Measurements from ENCODE around the gene FADS1.
A peak's percentile ranks its signal among the peaks of the same experiment; 100 is the strongest.

FADS1 gene

GRCh38 chr11:61802605-61803004 lies 14.2 kb downstream of the FADS1 start:
- H3K27me3 ChIP-seq (ENCODE audit: control insufficient read depth, insufficient read depth, low read length), result no peaks in the 10 kb centered on the region
- H3K4me3 ChIP-seq (ENCODE audit: low read depth, low read length), result no peak overlapping the region
- no peak overlapping the region for H3K27ac ChIP-seq (ENCODE audit: low read depth, low read length)
- H3K9ac ChIP-seq (ENCODE audit: low read depth, low read length), result no peak overlapping the region
- H3K36me3 ChIP-seq (ENCODE audit: control insufficient read depth, insufficient read depth, low read length), result peaks cover 93% of the 10 kb centered on the region
- H3K9me3 ChIP-seq (ENCODE audit: control insufficient read depth, insufficient read depth, low read length), result no peaks in the 10 kb centered on the region
- no peaks in the 10 kb centered on the region for H3K4me1 ChIP-seq (ENCODE audit: control insufficient read depth, insufficient read depth, low read length)

GRCh38 chr11:61800331-61801281 lies 16.2 kb downstream of the FADS1 start:
- Histone ChIP-seq H3K4me3 (ENCODE audit: low read depth, low read length) (no peak overlapping the region), H3K36me3 (ENCODE audit: control insufficient read depth, insufficient read depth, low read length) (peaks cover 90% of the 10 kb centered on the region), H3K27me3 (ENCODE audit: control insufficient read depth, insufficient read depth, low read length) (no peaks in the 10 kb centered on the region), H3K9ac (ENCODE audit: low read depth, low read length) (no peak overlapping the region), H3K27ac (ENCODE audit: low read depth, low read length) (peak overlapping the region; percentile 44), H3K4me1 (ENCODE audit: control insufficient read depth, insufficient read depth, low read length) (no peaks in the 10 kb centered on the region), H3K9me3 (ENCODE audit: control insufficient read depth, insufficient read depth, low read length) (no peaks in the 10 kb centered on the region)

GRCh38 chr11:61799665-61800284 lies 17.0 kb downstream of the FADS1 start:
- Histone ChIP-seq H3K4me1 (ENCODE audit: control insufficient read depth, insufficient read depth, low read length) (no peaks in the 10 kb centered on the region), H3K9ac (ENCODE audit: low read depth, low read length) (no peak overlapping the region), H3K4me3 (ENCODE audit: low read depth, low read length) (no peak overlapping the region), H3K27ac (ENCODE audit: low read depth, low read length) (no peak overlapping the region), H3K36me3 (ENCODE audit: control insufficient read depth, insufficient read depth, low read length) (peaks cover 90% of the 10 kb centered on the region), H3K9me3 (ENCODE audit: control insufficient read depth, insufficient read depth, low read length) (no peaks in the 10 kb centered on the region), H3K27me3 (ENCODE audit: control insufficient read depth, insufficient read depth, low read length) (no peaks in the 10 kb centered on the region)

- Histone ChIP-seq H3K36me3 (ENCODE audit: control insufficient read depth, insufficient read depth, low read length) (peaks cover 69% of the 10 kb centered on the region), H3K9ac (ENCODE audit: low read depth, low read length) (no peak overlapping the region), H3K27ac (ENCODE audit: low read depth, low read length) (peak overlapping the region; percentile 2), H3K4me1 (ENCODE audit: control insufficient read depth, insufficient read depth, low read length) (no peaks in the 10 kb centered on the region; the same call in 1 of the 2 replicates), H3K4me3 (ENCODE audit: low read depth, low read length) (no peak overlapping the region), H3K9me3 (ENCODE audit: control insufficient read depth, insufficient read depth, low read length) (no peaks in the 10 kb centered on the region), H3K27me3 (ENCODE audit: control insufficient read depth, insufficient read depth, low read length) (no peaks in the 10 kb centered on the region)
Observed at GRCh38 chr11:61797263-61797944, 19.4 kb downstream of the FADS1 start.

- no peaks in the 10 kb centered on the region for H3K9me3 ChIP-seq (ENCODE audit: control insufficient read depth, insufficient read depth, low read length)
- peaks cover 55% of the 10 kb centered on the region for H3K36me3 ChIP-seq (ENCODE audit: control insufficient read depth, insufficient read depth, low read length)
- H3K4me1 ChIP-seq (ENCODE audit: control insufficient read depth, insufficient read depth, low read length), result peaks cover 5% of the 10 kb centered on the region
- H3K27ac ChIP-seq (ENCODE audit: low read depth, low read length), result no peak overlapping the region
- H3K4me3 ChIP-seq (ENCODE audit: low read depth, low read length), result no peak overlapping the region
- H3K9ac ChIP-seq (ENCODE audit: low read depth, low read length), result no peak overlapping the region
- H3K27me3 ChIP-seq (ENCODE audit: control insufficient read depth, insufficient read depth, low read length), result no peaks in the 10 kb centered on the region
Observed at GRCh38 chr11:61795876-61796526, 20.8 kb downstream of the FADS1 start.

GRCh38 chr11:61795459-61795858 lies 21.3 kb downstream of the FADS1 start:
- Histone ChIP-seq H3K27ac (ENCODE audit: low read depth, low read length) (no peak overlapping the region), H3K4me1 (ENCODE audit: control insufficient read depth, insufficient read depth, low read length) (peaks cover 5% of the 10 kb centered on the region)

DNA sequence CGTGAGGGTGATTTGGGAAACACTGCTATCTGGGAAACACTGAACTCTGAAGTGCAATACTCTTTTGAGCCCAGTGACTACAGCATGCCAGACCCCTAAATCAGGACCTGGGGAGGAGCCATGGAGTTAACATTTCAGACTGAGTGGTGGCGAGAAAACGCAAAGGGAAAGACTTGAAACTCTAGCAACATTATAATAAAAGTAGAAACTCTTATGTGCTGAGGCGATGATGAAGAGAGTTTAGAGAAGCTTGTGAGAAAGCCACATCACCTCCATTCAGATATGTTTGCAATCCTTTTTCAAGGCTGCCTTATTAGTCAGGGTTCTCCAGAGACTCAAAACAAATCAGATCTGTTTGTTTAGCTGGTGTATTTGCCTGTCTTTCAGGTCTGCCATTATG lies 22.2 kb downstream of the FADS1 start:
- no peaks in the 10 kb centered on the region for H3K9me3 ChIP-seq (ENCODE audit: control insufficient read depth, insufficient read depth, low read length)
- H3K9ac ChIP-seq (ENCODE audit: low read depth, low read length), result no peak overlapping the region
- H3K4me3 ChIP-seq (ENCODE audit: low read depth, low read length), result no peak overlapping the region
- peaks cover 52% of the 10 kb centered on the region for H3K36me3 ChIP-seq (ENCODE audit: control insufficient read depth, insufficient read depth, low read length)
- peaks cover 5% of the 10 kb centered on the region for H3K4me1 ChIP-seq (ENCODE audit: control insufficient read depth, insufficient read depth, low read length)
- no peaks in the 10 kb centered on the region for H3K27me3 ChIP-seq (ENCODE audit: control insufficient read depth, insufficient read depth, low read length)
- no peak overlapping the region for H3K27ac ChIP-seq (ENCODE audit: low read depth, low read length)

More at GRCh38 chr11:61795459-61795858, 21.3 kb downstream of the FADS1 start:
- peaks cover 52% of the 10 kb centered on the region for H3K36me3 ChIP-seq (ENCODE audit: control insufficient read depth, insufficient read depth, low read length)
- H3K9me3 ChIP-seq (ENCODE audit: control insufficient read depth, insufficient read depth, low read length), result no peaks in the 10 kb centered on the region
- H3K27me3 ChIP-seq (ENCODE audit: control insufficient read depth, insufficient read depth, low read length), result no peaks in the 10 kb centered on the region
- no peak overlapping the region for H3K9ac ChIP-seq (ENCODE audit: low read depth, low read length)
- no peak overlapping the region for H3K4me3 ChIP-seq (ENCODE audit: low read depth, low read length)

- Histone ChIP-seq H3K27me3 (ENCODE audit: control insufficient read depth, insufficient read depth, low read length) (no peaks in the 10 kb centered on the region), H3K4me3 (ENCODE audit: low read depth, low read length) (peak overlapping the region; percentile 81), H3K27ac (ENCODE audit: low read depth, low read length) (no peak overlapping the region), H3K9me3 (ENCODE audit: control insufficient read depth, insufficient read depth, low read length) (no peaks in the 10 kb centered on the region), H3K36me3 (ENCODE audit: control insufficient read depth, insufficient read depth, low read length) (peaks cover 54% of the 10 kb centered on the region), H3K9ac (ENCODE audit: low read depth, low read length) (peak overlapping the region; percentile 98), H3K4me1 (ENCODE audit: control insufficient read depth, insufficient read depth, low read length) (peaks cover 5% of the 10 kb centered on the region)
Observed at GRCh38 chr11:61793829-61794204, 23.0 kb downstream of the FADS1 start.

DNA sequence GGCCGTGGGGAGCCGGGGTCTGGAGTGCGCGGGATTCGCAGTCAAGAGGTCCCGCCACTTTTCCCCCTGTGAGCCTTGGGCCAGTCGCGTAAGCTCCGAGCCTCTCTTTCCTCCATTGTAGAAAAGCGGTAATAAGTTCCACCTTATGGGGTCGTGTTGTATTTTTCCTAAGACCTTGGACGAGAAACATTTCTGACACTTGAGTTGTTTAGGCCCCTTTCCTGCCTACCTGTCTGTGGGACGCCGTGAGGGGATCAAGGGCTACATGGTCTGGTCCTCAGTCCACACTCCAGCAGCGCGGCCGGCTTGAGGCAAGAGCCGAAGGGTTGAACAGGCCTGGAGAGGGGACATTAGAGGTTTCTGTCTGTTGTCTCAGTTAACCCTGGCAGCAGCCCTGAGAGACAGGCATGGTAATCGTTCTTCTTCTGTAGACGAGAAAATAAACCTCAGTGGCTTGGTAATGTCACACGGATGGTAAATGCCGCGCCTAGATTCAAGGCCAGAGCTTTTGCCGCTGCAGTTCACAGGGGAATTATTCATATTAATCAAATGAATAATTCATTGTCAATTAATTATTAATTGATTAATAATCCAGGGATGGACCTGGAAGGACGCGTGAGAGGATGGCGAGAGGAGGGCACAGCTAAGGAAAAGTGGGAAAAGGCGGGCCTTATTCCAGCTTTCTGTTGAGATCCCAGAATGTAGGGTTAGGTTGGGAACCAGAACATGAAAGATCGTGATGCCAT lies 23.5 kb downstream of the FADS1 start:
- peak overlapping the region; percentile 97 for H3K27ac ChIP-seq (ENCODE audit: low read depth, low read length)
- H3K27me3 ChIP-seq (ENCODE audit: control insufficient read depth, insufficient read depth, low read length), result no peaks in the 10 kb centered on the region
- H3K4me3 ChIP-seq (ENCODE audit: low read depth, low read length), result peak overlapping the region; percentile 81
- peaks cover 55% of the 10 kb centered on the region for H3K36me3 ChIP-seq (ENCODE audit: control insufficient read depth, insufficient read depth, low read length)
- peak overlapping the region; percentile 98 for H3K9ac ChIP-seq (ENCODE audit: low read depth, low read length)
- H3K4me1 ChIP-seq (ENCODE audit: control insufficient read depth, insufficient read depth, low read length), result peaks cover 5% of the 10 kb centered on the region
- no peaks in the 10 kb centered on the region for H3K9me3 ChIP-seq (ENCODE audit: control insufficient read depth, insufficient read depth, low read length)
